Measurements from ENCODE around the gene SUPT6H. TPM values are rescaled to one million over a fixed set of nuclear protein-coding genes. Genes with fewer than 3 reads are reported as not detected.

Gene SUPT6H
- total and polyA plus RNA-seq, 2 of the 8 experiments (the other 6 are each of a cell fraction or from before 2014, with no cell fraction given), result 32.0 to 59.9 TPM

GRCh38 chr17:28705728-28706334, 43.8 kb downstream of the SUPT6H start:
- WGBS, 2 experiments (ENCODE audit: extremely low coverage in 1 of 2, insufficient coverage in 1 of 2, insufficient read length in 1 of 2, insufficient replicate concordance in 2 of 2, low coverage in 1 of 2, low lambda C conversion rate in 2 of 2, missing lambda C conversion rate in 1 of 2), result 82% methylated on average over 10 of the region's 10 CpGs; no CpG with 5 or more reads in 1 of the 2 experiments

More at GRCh38 chr17:28705728-28706334, 43.8 kb downstream of the SUPT6H start:
- FAIRE-seq, result no peak
- Histone ChIP-seq H3K4me1 (replicated peaks in 1 of 4; ENCODE audit: control insufficient read depth in 3 of 4, insufficient read depth in 4 of 4, low read length in 3 of 4) (peaks cover 0 to 11% (median 6%) of the 10 kb centered on the region in 4 experiments; a peak in 4 of 7 replicates), H4K8ac (ENCODE audit: extremely low read depth, insufficient read depth, low read length) (no peak overlapping the region), H3K56ac (replicated peaks; ENCODE audit: insufficient read length, low read depth, low read length) (no peak overlapping the region), H3K23me2 (ENCODE audit: low read depth, low read length) (peaks cover 4% of the 10 kb centered on the region), H2BK20ac (ENCODE audit: low read length) (no peak overlapping the region), H3K79me2 (ENCODE audit: control insufficient read depth in 1 of 2, insufficient read depth in 2 of 2, low read length in 2 of 2) (peaks cover 0 to 15% of the 10 kb centered on the region in 2 experiments; a peak in 2 of 4 replicates), H2BK5ac (ENCODE audit: low read depth, low read length) (no peak overlapping the region), H3K27ac (ENCODE audit: low read depth, low read length) (no peak overlapping the region), H4K20me1 (replicated peaks in 1 of 2; ENCODE audit: control insufficient read depth in 1 of 2, insufficient read depth in 2 of 2, low read length in 2 of 2) (peaks cover 9 to 15% of the 10 kb centered on the region in 2 experiments), H3K23ac (ENCODE audit: insufficient read length) (no peak overlapping the region), H3K79me1 (ENCODE audit: low read depth, low read length) (peaks cover 3% of the 10 kb centered on the region; the same call in 1 of the 2 replicates), H3K9ac (replicated peaks in 1 of 4; ENCODE audit: extremely low read depth in 1 of 4, low read depth in 3 of 4, low read length in 3 of 4) (no peak overlapping the region; a peak in 1 of 7 replicates), H2AFZ (ENCODE audit: low read length) (no peak overlapping the region), H3K18ac (ENCODE audit: extremely low read depth, low read length) (no peak overlapping the region), H2BK15ac (ENCODE audit: low read length) (no peak overlapping the region), H3K9me3 (ENCODE audit: insufficient read depth in 2 of 2, low read depth in 1 of 2, low read length in 1 of 2) (no peaks in the 10 kb centered on the region), H3K14ac (ENCODE audit: insufficient read length) (no peak overlapping the region), H3K4me2 (ENCODE audit: insufficient read depth in 1 of 2, low read depth in 2 of 2, low read length in 2 of 2) (no peak overlapping the region), H3K36me3 (ENCODE audit: control insufficient read depth in 2 of 4, insufficient read depth in 4 of 4, low read length in 3 of 4) (peaks cover 7 to 24% (median 19%) of the 10 kb centered on the region in 4 experiments; a peak in 7 of 8 replicates), H4K5ac (ENCODE audit: insufficient read length, low read depth, low read length) (no peak overlapping the region), H2BK12ac (ENCODE audit: low read depth, low read length) (0 out of 2 replicates have a peak overlapping the region, but pooled peaks have one; percentile 6), H3K27me3 (replicated peaks in 1 of 4; ENCODE audit: control insufficient read depth in 3 of 4, extremely low read depth in 1 of 4, insufficient read depth in 3 of 4, low read length in 3 of 4) (no peaks in the 10 kb centered on the region), H4K91ac (replicated peaks; ENCODE audit: insufficient read length, low read length) (no peak overlapping the region), H3K4me3 (ENCODE audit: extremely low read depth in 1 of 4, insufficient read depth in 2 of 4, low read depth in 3 of 4, low read length in 4 of 4) (no peak overlapping the region), H3K4ac (replicated peaks; ENCODE audit: insufficient read length, low read depth, low read length) (no peak overlapping the region), H2BK120ac (replicated peaks; ENCODE audit: low read depth, low read length) (no peak overlapping the region), H2AK5ac (ENCODE audit: low read depth, low read length) (no peak overlapping the region)
- ChIA-PET POLR2A (ENCODE audit: partially characterized antibody) (interaction anchor here (0.6 to 4.8 kb wide), 18 partner anchors 10 to 92 kb away, joined by 3 to 47 read pairs (median 4); partner anchors contain the start of genes BLTP2, RPL23A, RSKR and SDF2), CTCF (ENCODE audit: partially characterized antibody) (interaction anchor here (0.6 to 1.3 kb wide), 4 partner anchors 11 to 45 kb away, joined by 3 to 4 read pairs (median 4); no protein-coding TSS in a partner anchor)
- TF ChIP-seq TAF7 (optimal IDR thresholded peaks at IDR 0.05; ENCODE audit: borderline replicate concordance, low read depth, low read length), result no peak
- TF ChIP-seq HDAC2 (IDR thresholded peaks at IDR 0.05; ENCODE audit: borderline replicate concordance in 1 of 2, low read depth in 2 of 2, low read length in 2 of 2), result no peak
- TF ChIP-seq ASH2L (IDR thresholded peaks at IDR 0.05; ENCODE audit: low read length), result no peak
- TF ChIP-seq RNF2 (IDR thresholded peaks at IDR 0.05; ENCODE audit: borderline replicate concordance, low read depth, low read length, missing control alignments, poor library complexity, severe bottlenecking), result no peak
- no peak for TF ChIP-seq CHD2 (IDR thresholded peaks at IDR 0.05; ENCODE audit: low read length)
- no peak for TF ChIP-seq SP4 (IDR thresholded peaks at IDR 0.05; ENCODE audit: low read length)
- TF ChIP-seq JUN (IDR thresholded peaks at IDR 0.05; ENCODE audit: low read depth, low read length), result no peak
- DNase-seq (ENCODE audit: low read depth in 1 of 2, low spot score in 2 of 2), result no peak

Data from H1 (cell line).